Upper lobe of left lung (tissue), 6 donors: ENCODE measurements around the gene PADI1. TPM values are rescaled to one million over a fixed set of nuclear protein-coding genes. Genes with fewer than 3 reads are reported as not detected.

Experiments used
- ATAC-seq, 2 donors: fragments of 200-7000 bp; cut with Tn5 transposase; one replicate each; pipeline ENCODE4 v1.9.1; 2022; ENCODE audit warnings: mild to moderate bottlenecking in 2 of 2, moderate library complexity in 2 of 2; ENCODE audit not compliant: low FRiP score in 2 of 2
- DNase-seq, 2 donors: peaks; one replicate each; pipeline ENCODE4 v3.0.0-alpha.2; 2019 to 2020
- H3K27ac ChIP-seq, 4 donors: fragments of 200-600 bp; sonication (generic); one replicate each; pipeline ENCODE4 v1.5.1; 2016 to 2019
- H3K27me3 ChIP-seq, 4 donors: fragments of 200-600 bp; sonication (generic); one replicate each; pipeline ENCODE4 v1.5.1; 2017 to 2019
- H3K36me3 ChIP-seq, 4 donors: fragments of 200-600 bp; sonication (generic); one replicate each; pipeline ENCODE4 v1.5.1; 2016 to 2019
- H3K4me1 ChIP-seq, 4 donors: fragments of 200-600 bp; sonication (generic); one replicate each; pipeline ENCODE4 v1.5.1; 2018 to 2019
- H3K4me3 ChIP-seq, 4 donors: fragments of 200-600 bp; sonication (generic); one replicate each; pipeline ENCODE4 v1.5.1; 2017 to 2019; ENCODE audit warnings: mild to moderate bottlenecking in 2 of 4, moderate library complexity in 1 of 4
- H3K9me3 ChIP-seq, 4 donors: fragments of 200-600 bp; sonication (generic); one replicate each; pipeline ENCODE4 v1.5.1; 2018 to 2019
- CTCF ChIP-seq, 6 experiments: fragments of 450-650 bp in 4 of 6; fragments of 200-600 bp in 2 of 6; sonication (generic) in 2 of 6; IDR thresholded peaks; one replicate each; pipeline ENCODE4 v1.5.1; 2016 to 2019; ENCODE audit warnings: antibody characterized with exemption in 6 of 6
- EP300 ChIP-seq, 4 donors: sonication (generic); formaldehyde crosslinking; IDR thresholded peaks; one replicate each; pipeline ENCODE4 v1.5.1; 2017; ENCODE audit warnings: antibody characterized with exemption in 4 of 4, control low read depth in 2 of 4
- POLR2A ChIP-seq, 4 donors: fragments of 450-650 bp; IDR thresholded peaks; one replicate each; pipeline ENCODE4 v1.5.1; 2016 to 2017; ENCODE audit warnings: antibody characterized with exemption in 4 of 4, mild to moderate bottlenecking in 2 of 4
- POLR2AphosphoS5 ChIP-seq, 2 donors: sonication (generic); formaldehyde crosslinking; IDR thresholded peaks; one replicate each; pipeline ENCODE4 v1.5.1; 2017; ENCODE audit warnings: antibody characterized with exemption in 2 of 2
- WGBS, 2 donors: methylation state at CpG; one replicate each; pipeline ENCODE4 v1.1.5; 2017 to 2018; 5-methylcytosine and 5-hydroxymethylcytosine counted together
- total RNA-seq, 6 donors: library from RNA; depleted of rRNA in 4 of 6; stranded (reverse); fragments of >200 nt in 4 of 6; gene quantifications; one replicate each; pipeline versions ENCODE4 v1.1.0 to v1.2.1, GENCODE V29; 2016 to 2021
- donor health status: DM: no; HTN: no; CAD: no; lungs with moderate emphysema.
- donor health status: DM: no; HTN: yes; CAD: no; lungs with severe emphysema.

PADI1 gene
- total RNA-seq, 6 donors from 2014 or later: not detected

GRCh38 chr1:17211377-17211776 is 6.4 kb downstream of the PADI1 start:
- DNase-seq (no peak), ATAC-seq (no peak)
- H3K27me3 ChIP-seq: no peaks in the 10 kb centered on the region
- no peaks in the 10 kb centered on the region for H3K36me3 ChIP-seq
- WGBS, 2 donors: 84 to 96% methylated on average over 5 of the region's 5 CpGs
- no peak for TF ChIP-seq EP300 (IDR thresholded peaks at IDR 0.05)
- TF ChIP-seq POLR2AphosphoS5 (IDR thresholded peaks at IDR 0.05): no peak
- no peak for TF ChIP-seq CTCF (IDR thresholded peaks at IDR 0.05)
- H3K4me1 ChIP-seq: peaks cover 3 to 20% (median 5%) of the 10 kb centered on the region in 4 donors
- H3K4me3 ChIP-seq: no peak overlapping the region
- H3K27ac ChIP-seq: no peak overlapping the region
- no peaks in the 10 kb centered on the region for H3K9me3 ChIP-seq

- H3K27me3 ChIP-seq: no peaks in the 10 kb centered on the region
- H3K27ac ChIP-seq: no peak overlapping the region
- DNase-seq (no peak), ATAC-seq (no peak)
- H3K4me1 ChIP-seq: peaks cover 3 to 18% (median 5%) of the 10 kb centered on the region in 4 donors
- H3K36me3 ChIP-seq: no peaks in the 10 kb centered on the region
- no peaks in the 10 kb centered on the region for H3K9me3 ChIP-seq
- TF ChIP-seq POLR2AphosphoS5 (IDR thresholded peaks at IDR 0.05): no peak
- no peak for TF ChIP-seq CTCF (IDR thresholded peaks at IDR 0.05)
- TF ChIP-seq EP300 (IDR thresholded peaks at IDR 0.05): no peak
- TF ChIP-seq POLR2A (IDR thresholded peaks at IDR 0.05): no peak
- 65 to 71% methylated on average over 6 to 9 of the region's 10 CpGs for whole genome bisulfite sequencing, 2 donors
- no peak overlapping the region for H3K4me3 ChIP-seq
These were observed 7.1 kb downstream of the PADI1 start for GRCh38 chr1:17212009-17212408.

- peaks cover 3 to 12% (median 5%) of the 10 kb centered on the region in 4 donors for H3K4me1 ChIP-seq
- no peaks in the 10 kb centered on the region for H3K27me3 ChIP-seq
- no peak for TF ChIP-seq POLR2A (IDR thresholded peaks at IDR 0.05)
- no peak for TF ChIP-seq POLR2AphosphoS5 (IDR thresholded peaks at IDR 0.05)
- no peak for TF ChIP-seq EP300 (IDR thresholded peaks at IDR 0.05)
- no peak for TF ChIP-seq CTCF (IDR thresholded peaks at IDR 0.05)
- 6 to 10% methylated on average over 9 to 13 of the region's 13 CpGs for WGBS, 2 donors
- no peak overlapping the region for H3K27ac ChIP-seq
- ATAC-seq: no peak
- no peak for DNase-seq
- H3K4me3 ChIP-seq: no peak overlapping the region
- no peaks in the 10 kb centered on the region for H3K9me3 ChIP-seq
- H3K36me3 ChIP-seq: no peaks in the 10 kb centered on the region
These were observed 7.7 kb downstream of the PADI1 start for GRCh38 chr1:17212487-17213121.

GRCh38 chr1:17213148-17213781 is 8.3 kb downstream of the PADI1 start:
- no peaks in the 10 kb centered on the region for H3K27me3 ChIP-seq

GRCh38 chr1:17213782-17214148 is 8.8 kb downstream of the PADI1 start:
- no peak overlapping the region for H3K27ac ChIP-seq
- no peaks in the 10 kb centered on the region for H3K27me3 ChIP-seq
- no peak for ATAC-seq
- DNase-seq: no peak
- no peaks in the 10 kb centered on the region for H3K9me3 ChIP-seq
- 77 to 83% methylated on average over 9 of the region's 9 CpGs for WGBS, 2 donors
- H3K36me3 ChIP-seq: no peaks in the 10 kb centered on the region
- no peak overlapping the region for H3K4me3 ChIP-seq
- peaks cover 3 to 12% (median 5%) of the 10 kb centered on the region in 4 donors for H3K4me1 ChIP-seq
- TF ChIP-seq EP300 (IDR thresholded peaks at IDR 0.05): no peak
- TF ChIP-seq POLR2A (IDR thresholded peaks at IDR 0.05): no peak
- no peak for TF ChIP-seq POLR2AphosphoS5 (IDR thresholded peaks at IDR 0.05)
- TF ChIP-seq CTCF (IDR thresholded peaks at IDR 0.05): no peak

More at GRCh38 chr1:17213148-17213781, 8.3 kb downstream of the PADI1 start:
- Histone ChIP-seq H3K9me3 (no peaks in the 10 kb centered on the region), H3K27ac (no peak overlapping the region), H3K4me3 (no peak overlapping the region), H3K36me3 (no peaks in the 10 kb centered on the region), H3K4me1 (peaks cover 3 to 12% (median 5%) of the 10 kb centered on the region in 4 donors)
- ATAC-seq: no peak
- 38 to 46% methylated on average over 13 of the region's 13 CpGs for WGBS, 2 donors
- no peak for TF ChIP-seq POLR2AphosphoS5 (IDR thresholded peaks at IDR 0.05)
- no peak for DNase-seq
